Neural progenitor cell (in vitro differentiated cells): ENCODE measurements around the gene NHERF1. TPM values are rescaled to one million over a fixed set of nuclear protein-coding genes. Genes with fewer than 3 reads are reported as not detected.

Experiments used
- DNase-seq: peaks from one replicate; pipeline ENCODE4 v3.0.0-alpha.2; 2016; ENCODE audit warnings: low spot score
- H2AFZ ChIP-seq: fragments of 200-600 bp; sonication (generic); replicated peaks from 2 replicates; pipeline ENCODE4 v1.6.1; 2016; ENCODE audit warnings: antibody characterized with exemption
- H3F3A ChIP-seq: fragments of 200-600 bp; sonication (generic); 2 replicates; pipeline ENCODE4 v1.6.1; 2016; ENCODE audit warnings: antibody characterized with exemption, low read depth
- H3K27ac ChIP-seq: fragments of 200-600 bp; sonication (generic); 2 replicates; pipeline ENCODE4 v1.5.1; 2016; ENCODE audit warnings: mild to moderate bottlenecking
- H3K27me3 ChIP-seq: fragments of 200-600 bp; sonication (generic); 2 replicates; pipeline ENCODE4 v1.6.1; 2016; ENCODE audit warnings: mild to moderate bottlenecking, moderate library complexity
- H3K36me3 ChIP-seq: fragments of 200-600 bp; sonication (generic); 2 replicates; pipeline ENCODE4 v1.5.1; 2016
- H3K4me1 ChIP-seq: fragments of 200-600 bp; sonication (generic); 2 replicates; pipeline ENCODE4 v1.6.1; 2016; ENCODE audit warnings: mixed run types
- H3K4me2 ChIP-seq: fragments of 200-600 bp; sonication (generic); 2 replicates; pipeline ENCODE4 v1.6.1; 2016
- H3K4me3 ChIP-seq: fragments of 200-600 bp; sonication (generic); 2 replicates; pipeline ENCODE4 v1.5.1; 2016
- H3K79me2 ChIP-seq: fragments of 200-600 bp; sonication (generic); 2 replicates; pipeline ENCODE4 v1.6.1; 2016; ENCODE audit warnings: low read depth
- H3K9ac ChIP-seq: fragments of 200-600 bp; sonication (generic); 2 replicates; pipeline ENCODE4 v1.6.1; 2016
- H3K9me3 ChIP-seq: fragments of 200-600 bp; sonication (generic); 2 replicates; pipeline ENCODE4 v1.5.1; 2016; ENCODE audit warnings: low read depth
- H4K20me1 ChIP-seq: fragments of 200-600 bp; sonication (generic); 2 replicates; pipeline ENCODE4 v1.6.1; 2016; ENCODE audit warnings: low read depth
- H3K27ac Mint-ChIP-seq: 3 replicates; pipeline ENCODE4 v1.8.0; 2021; ENCODE audit warnings: mixed read lengths
- H3K27me3 Mint-ChIP-seq: 2 replicates; pipeline ENCODE4 v1.8.0; 2022; ENCODE audit warnings: low read depth, mild to moderate bottlenecking, inconsistent platforms, moderate library complexity, mixed read lengths; ENCODE audit not compliant: insufficient read depth
- H3K36me3 Mint-ChIP-seq: 3 replicates; pipeline ENCODE4 v1.8.0; 2021; ENCODE audit warnings: mixed read lengths
- H3K4me1 Mint-ChIP-seq: 3 replicates; pipeline ENCODE4 v1.8.0; 2021; ENCODE audit warnings: mixed read lengths
- H3K4me3 Mint-ChIP-seq: 3 replicates; pipeline ENCODE4 v1.8.0; 2021; ENCODE audit warnings: mild to moderate bottlenecking, moderate library complexity, mixed read lengths
- H3K9me3 Mint-ChIP-seq: 3 replicates; pipeline ENCODE4 v1.8.0; 2020; ENCODE audit warnings: mixed read lengths
- CTCF ChIP-seq: fragments of 200-600 bp; sonication (generic); IDR thresholded peaks from 2 replicates; pipeline ENCODE4 v1.5.1; 2017; ENCODE audit warnings: antibody characterized with exemption, mild to moderate bottlenecking
- EZH2 ChIP-seq: fragments of 200-600 bp; sonication (generic); IDR thresholded peaks from 2 replicates; pipeline ENCODE4 v1.6.1; 2017; ENCODE audit warnings: antibody characterized with exemption, mild to moderate bottlenecking, moderate library complexity
- EZH2phosphoT487 ChIP-seq: fragments of 200-600 bp; sonication (generic); IDR thresholded peaks from 2 replicates; pipeline ENCODE4 v1.6.1; 2017; ENCODE audit warnings: antibody characterized with exemption
- total RNA-seq: library from RNA; depleted of rRNA; stranded (reverse); fragments of >200 nt; gene quantifications from 2 replicates; pipeline ENCODE4 v1.2.3, GENCODE V29; 2015; ENCODE audit warnings: low replicate concordance

Gene NHERF1
- total RNA-seq, 1 donor from 2014 or later = 27.1 TPM

- H3K27ac Mint-ChIP-seq = no peak overlapping the region
- H3F3A ChIP-seq = no peaks in the 10 kb centered on the region
- no peak overlapping the region for H3K4me3 ChIP-seq
- no peak overlapping the region for H3K4me2 ChIP-seq
- no peaks in the 10 kb centered on the region for H3K4me1 Mint-ChIP-seq
- no peak overlapping the region for H3K9ac ChIP-seq
- no peak for TF ChIP-seq EZH2phosphoT487
- no peak for TF ChIP-seq EZH2
- no peak for TF ChIP-seq CTCF
- H3K27ac ChIP-seq = no peak overlapping the region
- peaks cover 4% of the 10 kb centered on the region for H4K20me1 ChIP-seq
- no peaks in the 10 kb centered on the region for H3K9me3 ChIP-seq
- no peaks in the 10 kb centered on the region for H3K36me3 ChIP-seq
- H3K9me3 Mint-ChIP-seq = no peaks in the 10 kb centered on the region
- no peaks in the 10 kb centered on the region for H3K4me1 ChIP-seq
- H2AFZ ChIP-seq = no peak overlapping the region
- H3K79me2 ChIP-seq = no peaks in the 10 kb centered on the region
- H3K4me3 Mint-ChIP-seq = no peak overlapping the region
- no peaks in the 10 kb centered on the region for H3K27me3 ChIP-seq
- H3K27me3 Mint-ChIP-seq = peaks cover 3% of the 10 kb centered on the region
- DNase-seq = no peak
- peaks cover 7% of the 10 kb centered on the region for H3K36me3 Mint-ChIP-seq
Measured at GRCh38 chr17:74798239-74798707, 49.8 kb downstream of the NHERF1 start.

- Histone ChIP-seq H2AFZ (no peak overlapping the region), H4K20me1 (peaks cover 4% of the 10 kb centered on the region), H3K79me2 (no peaks in the 10 kb centered on the region), H3K36me3 (no peaks in the 10 kb centered on the region), H3K9me3 (no peaks in the 10 kb centered on the region), H3K4me1 (no peaks in the 10 kb centered on the region), H3K4me3 (no peak overlapping the region), H3K27ac (no peak overlapping the region), H3K9ac (no peak overlapping the region), H3K4me2 (no peak overlapping the region), H3F3A (no peaks in the 10 kb centered on the region), H3K27me3 (no peaks in the 10 kb centered on the region)
- Mint-ChIP-seq H3K9me3 (no peaks in the 10 kb centered on the region), H3K27ac (no peak overlapping the region), H3K4me1 (no peaks in the 10 kb centered on the region), H3K27me3 (peaks cover 3% of the 10 kb centered on the region), H3K36me3 (peaks cover 7% of the 10 kb centered on the region), H3K4me3 (no peak overlapping the region)
- no peak for TF ChIP-seq CTCF
- DNase-seq = no peak
Measured at GRCh38 chr17:74799097-74799496, 50.7 kb downstream of the NHERF1 start.

GRCh38 chr17:74800531-74800930 lies 52.1 kb downstream of the NHERF1 start:
- Mint-ChIP-seq H3K36me3 (peaks cover 5% of the 10 kb centered on the region), H3K27ac (no peak overlapping the region), H3K4me3 (no peak overlapping the region), H3K4me1 (no peaks in the 10 kb centered on the region), H3K27me3 (peaks cover 3% of the 10 kb centered on the region), H3K9me3 (no peaks in the 10 kb centered on the region)
- Histone ChIP-seq H3K27ac (no peak overlapping the region), H3K36me3 (no peaks in the 10 kb centered on the region), H3K9ac (no peak overlapping the region), H3K79me2 (no peaks in the 10 kb centered on the region), H2AFZ (no peak overlapping the region), H3K9me3 (no peaks in the 10 kb centered on the region), H3F3A (no peaks in the 10 kb centered on the region), H3K4me1 (no peaks in the 10 kb centered on the region), H3K4me3 (no peak overlapping the region), H3K27me3 (no peaks in the 10 kb centered on the region), H4K20me1 (no peaks in the 10 kb centered on the region), H3K4me2 (no peak overlapping the region)
- DNase-seq = no peak
- TF ChIP-seq EZH2phosphoT487 = no peak
- no peak for TF ChIP-seq CTCF
- TF ChIP-seq EZH2 = no peak
